Activated CD4-positive, alpha-beta T cell treated with anti-CD3 and anti-CD28 coated beads, Interleukin-2, amount 10 ng/mL, durations not matched to agents 24 days and 14 days (primary cell): ENCODE data around the gene RPP21. TPM values are rescaled to one million over a fixed set of nuclear protein-coding genes. Genes with fewer than 3 reads are reported as not detected.
A peak's percentile ranks its signal among the peaks of the same experiment; 100 is the strongest.

Experiments used
- DNase-seq: peaks from one replicate; pipeline ENCODE4 v3.0.0; 2022
- H3K27ac Mint-ChIP-seq: one replicate; pipeline ENCODE4 v1.8.0; 2022; ENCODE audit warnings: mild to moderate bottlenecking, mixed read lengths
- H3K27me3 Mint-ChIP-seq: one replicate; pipeline ENCODE4 v1.8.0; 2022; ENCODE audit warnings: mixed read lengths
- H3K36me3 Mint-ChIP-seq: one replicate; pipeline ENCODE4 v1.8.0; 2022; ENCODE audit warnings: low read depth, mild to moderate bottlenecking, mixed read lengths
- H3K4me1 Mint-ChIP-seq: one replicate; pipeline ENCODE4 v1.8.0; 2021; ENCODE audit warnings: mixed read lengths
- H3K4me3 Mint-ChIP-seq: one replicate; pipeline ENCODE4 v1.8.0; 2022; ENCODE audit warnings: mild to moderate bottlenecking, moderate library complexity, mixed read lengths
- H3K9me3 Mint-ChIP-seq: one replicate; pipeline ENCODE4 v1.8.0; 2021; ENCODE audit warnings: mixed read lengths
- intact Hi-C: fragments of 100-400 bp; cut with micrococcal nuclease; formaldehyde crosslinking; loops from one replicate; pipeline ENCODE4 v1.15.1; 2023
- total RNA-seq: library from RNA; stranded (reverse); gene quantifications from 2 replicates; pipeline ENCODE4 v1.2.3, GENCODE V29; 2022

The RPP21 gene
- total RNA-seq, 1 donor from 2014 or later = 48.0 TPM

- intact Hi-C loops = no loop called here
- DNase-seq = no peak
- Mint-ChIP-seq H3K4me3 (peak overlapping the region; percentile 90), H3K36me3 (peaks cover 48% of the 10 kb centered on the region), H3K4me1 (peaks cover 21% of the 10 kb centered on the region), H3K9me3 (no peaks in the 10 kb centered on the region), H3K27ac (no peak overlapping the region), H3K27me3 (no peaks in the 10 kb centered on the region)
Observed at GRCh38 chr6:30344191-30344867, 627 bp upstream of the RPP21 start.

- Mint-ChIP-seq H3K4me3 (peak overlapping the region; percentile 90), H3K27me3 (peaks cover 11% of the 10 kb centered on the region), H3K36me3 (peaks cover 34% of the 10 kb centered on the region), H3K4me1 (peaks cover 15% of the 10 kb centered on the region), H3K27ac (peak overlapping the region; percentile 52), H3K9me3 (no peaks in the 10 kb centered on the region)
- no peak for DNase-seq
- intact Hi-C loops = loop anchor here (1.0 to 5.0 kb wide), 2 partner anchors 20 to 134 kb away; partner anchors contain the start of genes TRIM26 and TRIM39
Observed at GRCh38 chr6:30345852-30346251, 896 bp downstream of the RPP21 start.

GRCh38 chr6:30348957-30349356 is 4.0 kb downstream of the RPP21 start:
- Mint-ChIP-seq H3K27me3 (peaks cover 37% of the 10 kb centered on the region), H3K4me1 (peaks cover 19% of the 10 kb centered on the region), H3K4me3 (no peak overlapping the region), H3K36me3 (peaks cover 17% of the 10 kb centered on the region), H3K27ac (no peak overlapping the region), H3K9me3 (no peaks in the 10 kb centered on the region)
- intact Hi-C loops = loop anchor here (5.0 kb wide), 1 partner anchor 137 kb away; the partner anchor contains the start of gene TRIM26
- DNase-seq = no peak

GRCh38 chr6:30349421-30350177 is 4.6 kb downstream of the RPP21 start:
- no peak overlapping the region for H3K4me3 Mint-ChIP-seq
- no peaks in the 10 kb centered on the region for H3K9me3 Mint-ChIP-seq
- intact Hi-C loops = loop anchor here (5.0 kb wide), 1 partner anchor 137 kb away; the partner anchor contains the start of gene TRIM26
- no peak overlapping the region for H3K27ac Mint-ChIP-seq
- peaks cover 18% of the 10 kb centered on the region for H3K4me1 Mint-ChIP-seq
- DNase-seq = no peak
- peaks cover 43% of the 10 kb centered on the region for H3K27me3 Mint-ChIP-seq
- peaks cover 17% of the 10 kb centered on the region for H3K36me3 Mint-ChIP-seq

GRCh38 chr6:30350524-30350923 is 5.6 kb downstream of the RPP21 start:
- intact Hi-C loops = no loop called here
- H3K27me3 Mint-ChIP-seq = peaks cover 52% of the 10 kb centered on the region
- peaks cover 16% of the 10 kb centered on the region for H3K36me3 Mint-ChIP-seq

GRCh38 chr6:30352550-30352949 is 7.6 kb downstream of the RPP21 start:
- intact Hi-C loops = no loop called here
- Mint-ChIP-seq H3K27ac (no peak overlapping the region), H3K9me3 (no peaks in the 10 kb centered on the region), H3K4me1 (peaks cover 12% of the 10 kb centered on the region), H3K36me3 (peaks cover 2% of the 10 kb centered on the region), H3K4me3 (no peak overlapping the region), H3K27me3 (peaks cover 63% of the 10 kb centered on the region)
- DNase-seq = no peak

More at GRCh38 chr6:30350524-30350923, 5.6 kb downstream of the RPP21 start:
- DNase-seq = no peak
- Mint-ChIP-seq H3K9me3 (no peaks in the 10 kb centered on the region), H3K4me3 (no peak overlapping the region), H3K4me1 (peaks cover 16% of the 10 kb centered on the region), H3K27ac (no peak overlapping the region)

- Mint-ChIP-seq H3K36me3 (no peaks in the 10 kb centered on the region), H3K4me3 (no peak overlapping the region), H3K27ac (no peak overlapping the region), H3K4me1 (peaks cover 14% of the 10 kb centered on the region), H3K9me3 (no peaks in the 10 kb centered on the region), H3K27me3 (peaks cover 77% of the 10 kb centered on the region)
- intact Hi-C loops = loop anchor here (5.0 kb wide), 1 partner anchor 97 kb away; no protein-coding TSS in a partner anchor
- no peak for DNase-seq
Observed at GRCh38 chr6:30355281-30355680, 10.3 kb downstream of the RPP21 start.

GRCh38 chr6:30356536-30356935 is 11.6 kb downstream of the RPP21 start:
- Mint-ChIP-seq H3K27me3 (peaks cover 78% of the 10 kb centered on the region), H3K9me3 (no peaks in the 10 kb centered on the region), H3K4me3 (no peak overlapping the region), H3K27ac (no peak overlapping the region), H3K4me1 (peaks cover 8% of the 10 kb centered on the region), H3K36me3 (no peaks in the 10 kb centered on the region)
- no peak for DNase-seq
- intact Hi-C loops = loop anchor here (5.0 kb wide), 1 partner anchor 96 kb away; no protein-coding TSS in a partner anchor

GRCh38 chr6:30357678-30358540 is 13.0 kb downstream of the RPP21 start:
- peak; percentile 84 for DNase-seq
- H3K27ac Mint-ChIP-seq = no peak overlapping the region
- no peaks in the 10 kb centered on the region for H3K9me3 Mint-ChIP-seq
- H3K27me3 Mint-ChIP-seq = peaks cover 75% of the 10 kb centered on the region
- no peaks in the 10 kb centered on the region for H3K36me3 Mint-ChIP-seq
- intact Hi-C loops = loop anchor here (1.0 to 5.0 kb wide), 2 partner anchors 39 to 94 kb away; no protein-coding TSS in a partner anchor
- peaks cover 7% of the 10 kb centered on the region for H3K4me1 Mint-ChIP-seq
- H3K4me3 Mint-ChIP-seq = peak overlapping the region; percentile 87

GRCh38 chr6:30359276-30359675 is 14.3 kb downstream of the RPP21 start:
- no peak for DNase-seq
- intact Hi-C loops = loop anchor here (5.0 kb wide), 1 partner anchor 93 kb away; no protein-coding TSS in a partner anchor
- no peak overlapping the region for H3K4me3 Mint-ChIP-seq
- H3K9me3 Mint-ChIP-seq = no peaks in the 10 kb centered on the region
- no peaks in the 10 kb centered on the region for H3K36me3 Mint-ChIP-seq
- peaks cover 73% of the 10 kb centered on the region for H3K27me3 Mint-ChIP-seq
- no peak overlapping the region for H3K27ac Mint-ChIP-seq
- peaks cover 7% of the 10 kb centered on the region for H3K4me1 Mint-ChIP-seq

- no peak for DNase-seq
- Mint-ChIP-seq H3K4me1 (peaks cover 7% of the 10 kb centered on the region), H3K36me3 (no peaks in the 10 kb centered on the region), H3K9me3 (no peaks in the 10 kb centered on the region), H3K27me3 (peaks cover 69% of the 10 kb centered on the region), H3K27ac (no peak overlapping the region), H3K4me3 (no peak overlapping the region)
- intact Hi-C loops = no loop called here
Observed at GRCh38 chr6:30360139-30360538, 15.2 kb downstream of the RPP21 start.

- Mint-ChIP-seq H3K27ac (no peak overlapping the region), H3K4me3 (no peak overlapping the region), H3K27me3 (peaks cover 77% of the 10 kb centered on the region), H3K9me3 (no peaks in the 10 kb centered on the region), H3K4me1 (peaks cover 7% of the 10 kb centered on the region), H3K36me3 (no peaks in the 10 kb centered on the region)
- intact Hi-C loops = no loop called here
- DNase-seq = no peak
Observed at GRCh38 chr6:30361661-30362060, 16.7 kb downstream of the RPP21 start.

- intact Hi-C loops = no loop called here
- no peak for DNase-seq
- Mint-ChIP-seq H3K9me3 (no peaks in the 10 kb centered on the region), H3K4me1 (no peaks in the 10 kb centered on the region), H3K27me3 (peaks cover 67% of the 10 kb centered on the region), H3K27ac (no peak overlapping the region), H3K36me3 (no peaks in the 10 kb centered on the region), H3K4me3 (no peak overlapping the region)
Observed at GRCh38 chr6:30363459-30363858, 18.5 kb downstream of the RPP21 start.
